PFSK-1 (cell line): ENCODE data around the gene PRPF6.

ENCODE experiments used
- FOXP2 ChIP-seq: optimal IDR thresholded peaks from 2 replicates; pipeline ENCODE3; 2011; ENCODE audit warnings: borderline replicate concordance, control low read depth, inconsistent platforms; ENCODE audit not compliant: insufficient read depth; ENCODE audit errors: extremely low read length, extremely low read depth
- POLR2AphosphoS5 ChIP-seq: IDR thresholded peaks from 2 replicates; pipeline ENCODE4 v1.6.1; 2012; ENCODE audit warnings: low read depth, mild to moderate bottlenecking, control low read depth, low read length, moderate library complexity
- REST ChIP-seq, 2 experiments: IDR thresholded peaks; 2 replicates each; pipeline versions ENCODE4 v1.6.1 to v1.8.0; 2011 to 2012; ENCODE audit warnings: low read depth in 2 of 2, low read length in 2 of 2, control low read depth in 1 of 2, inconsistent platforms in 1 of 2, mild to moderate bottlenecking in 1 of 2, moderate library complexity in 1 of 2; ENCODE audit not compliant: insufficient read depth in 1 of 2
- SIN3A ChIP-seq: IDR thresholded peaks from 2 replicates; pipeline ENCODE4 v1.6.1; 2012; ENCODE audit warnings: mild to moderate bottlenecking, low read length, moderate library complexity, borderline replicate concordance; ENCODE audit not compliant: insufficient read depth
- TAF1 ChIP-seq: IDR thresholded peaks from 2 replicates; pipeline ENCODE4 v1.6.1; 2012; ENCODE audit warnings: low read length, control low read depth, borderline replicate concordance; ENCODE audit not compliant: insufficient read depth

DNA sequence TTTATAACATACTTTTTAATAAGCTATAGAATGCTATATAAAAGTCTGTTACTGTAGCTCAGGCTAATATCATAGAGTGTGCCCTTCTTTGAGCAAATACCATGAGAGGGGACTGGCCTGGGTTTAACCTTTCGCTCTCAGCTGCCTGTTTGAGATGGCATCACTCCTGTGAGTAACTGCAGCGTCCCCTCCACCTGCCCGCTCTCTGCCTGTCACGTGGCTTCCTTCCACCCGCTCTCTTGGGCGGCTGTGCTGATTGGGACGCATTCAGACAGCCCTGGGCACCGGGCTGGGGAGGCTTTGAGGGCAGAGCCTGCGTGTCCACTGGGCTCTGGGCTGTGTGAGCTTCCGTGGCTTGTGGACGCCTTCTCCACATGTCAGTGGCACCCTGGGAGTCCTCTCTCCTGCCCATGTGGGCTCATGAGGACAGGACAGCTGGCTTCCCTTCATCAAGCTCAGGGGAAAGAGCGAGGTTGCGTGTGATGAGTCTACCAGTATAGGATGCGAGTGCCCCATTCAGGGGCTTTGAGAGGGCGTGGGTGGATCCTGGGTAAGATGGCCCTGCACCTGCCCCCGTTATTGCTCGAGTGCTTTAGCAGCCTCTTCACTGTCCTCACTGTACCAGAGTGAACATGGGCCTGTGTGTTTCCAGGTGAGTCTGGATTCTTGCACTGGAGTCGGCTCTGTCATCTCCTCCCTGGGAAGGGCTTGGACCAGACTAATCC is 44.3 kb downstream of the PRPF6 start:
- TF ChIP-seq POLR2AphosphoS5 (no peak), TAF1 (no peak), REST (IDR thresholded peaks at IDR 0.05; ENCODE audit: insufficient read depth in 1 of 2, low read depth in 2 of 2, low read length in 2 of 2) (no peak), FOXP2 (no peak), SIN3A (no peak)
